Measurements from ENCODE around the gene SIGMAR1. TPM values are rescaled to one million over a fixed set of nuclear protein-coding genes. Genes with fewer than 3 reads are reported as not detected.

Gene SIGMAR1
- total RNA-seq, 1 experiment from 2014 or later: 165 TPM

DNA sequence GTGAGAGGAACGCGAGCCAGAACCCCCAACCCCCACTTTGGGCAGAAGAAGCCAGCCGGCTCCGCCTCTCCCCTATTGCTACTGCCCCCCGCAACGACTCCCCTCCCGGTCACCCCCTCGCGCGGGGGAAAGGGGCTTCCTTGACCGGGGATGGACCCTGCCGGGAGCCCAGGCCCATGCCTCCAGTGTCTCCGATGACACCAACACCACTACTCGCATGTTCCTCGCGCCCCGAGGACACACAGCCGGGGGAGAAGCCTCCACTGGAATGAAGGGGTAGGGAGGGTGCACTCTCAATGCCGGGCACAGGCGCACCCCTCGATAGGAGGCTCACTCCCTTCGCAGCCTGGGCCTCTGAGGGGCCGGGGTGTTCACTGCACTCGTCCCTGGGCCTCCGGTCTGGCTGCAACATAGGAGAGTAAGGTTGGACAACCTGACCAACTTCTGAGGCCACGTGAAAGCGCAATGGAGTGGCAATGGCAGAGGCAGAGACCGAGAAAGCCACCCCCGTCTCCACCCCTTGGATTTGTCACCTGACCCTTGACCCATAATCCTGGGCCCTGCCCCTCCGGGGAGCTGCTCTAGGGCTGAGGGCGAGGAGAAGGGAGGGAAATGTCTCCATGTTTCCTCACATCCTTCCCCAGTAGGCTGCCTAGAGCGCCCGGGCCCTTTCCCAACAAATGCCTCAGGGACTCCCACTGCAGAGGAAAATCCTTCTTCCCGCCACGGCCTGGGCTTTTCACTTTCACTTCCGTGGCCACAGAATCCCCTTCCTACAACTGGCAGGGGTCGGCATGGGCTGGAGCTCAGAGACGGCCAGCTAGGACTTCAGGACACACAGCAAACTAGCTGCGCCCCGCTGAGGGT, 47.0 kb downstream of the SIGMAR1 start:
- peaks cover 45% of the 10 kb centered on the region for H3K27me3 ChIP-seq (replicated peaks; ENCODE audit: insufficient read depth, low read depth, low read length, poor library complexity)
- H3K4me1 ChIP-seq (ENCODE audit: insufficient read depth, low read length, poor library complexity, severe bottlenecking): peaks cover 15% of the 10 kb centered on the region
- ChIA-PET POLR2A (ENCODE audit: low non-redundant PET) (no interaction called here), CTCF (interaction anchor here (1.6 to 2.4 kb wide), 4 partner anchors 13 to 187 kb away, joined by 5 to 19 read pairs (median 9); no protein-coding TSS in a partner anchor)
- intact Hi-C loops (cut with micrococcal nuclease; ENCODE audit: unreplicated experiment): loop anchor here (1.0 to 5.0 kb wide), 4 partner anchors 42 to 258 kb away; no protein-coding TSS in a partner anchor
- H3K27ac ChIP-seq (ENCODE audit: low read depth, low read length, poor library complexity, severe bottlenecking): no peak overlapping the region
- no peaks in the 10 kb centered on the region for H3K9me3 ChIP-seq (ENCODE audit: low read depth, low read length, poor library complexity, severe bottlenecking)
- H3K4me3 ChIP-seq (ENCODE audit: low read depth, low read length, poor library complexity, severe bottlenecking): peak overlapping the region; percentile 60
- DNase-seq (ENCODE audit: low spot score): peak; percentile 44
- no peaks in the 10 kb centered on the region for H3K36me3 ChIP-seq (ENCODE audit: insufficient read depth, low read length, poor library complexity, severe bottlenecking)
- no TSS peak for BruUV-seq (replicated peaks)
- TF ChIP-seq CTCF (conservative IDR thresholded peaks at IDR 0.05; ENCODE audit: low read depth, low read length) (no peak), EZH2 (IDR thresholded peaks at IDR 0.05; ENCODE audit: borderline replicate concordance, low read depth, low read length, poor library complexity, severe bottlenecking) (peak; percentile 20)

DNA sequence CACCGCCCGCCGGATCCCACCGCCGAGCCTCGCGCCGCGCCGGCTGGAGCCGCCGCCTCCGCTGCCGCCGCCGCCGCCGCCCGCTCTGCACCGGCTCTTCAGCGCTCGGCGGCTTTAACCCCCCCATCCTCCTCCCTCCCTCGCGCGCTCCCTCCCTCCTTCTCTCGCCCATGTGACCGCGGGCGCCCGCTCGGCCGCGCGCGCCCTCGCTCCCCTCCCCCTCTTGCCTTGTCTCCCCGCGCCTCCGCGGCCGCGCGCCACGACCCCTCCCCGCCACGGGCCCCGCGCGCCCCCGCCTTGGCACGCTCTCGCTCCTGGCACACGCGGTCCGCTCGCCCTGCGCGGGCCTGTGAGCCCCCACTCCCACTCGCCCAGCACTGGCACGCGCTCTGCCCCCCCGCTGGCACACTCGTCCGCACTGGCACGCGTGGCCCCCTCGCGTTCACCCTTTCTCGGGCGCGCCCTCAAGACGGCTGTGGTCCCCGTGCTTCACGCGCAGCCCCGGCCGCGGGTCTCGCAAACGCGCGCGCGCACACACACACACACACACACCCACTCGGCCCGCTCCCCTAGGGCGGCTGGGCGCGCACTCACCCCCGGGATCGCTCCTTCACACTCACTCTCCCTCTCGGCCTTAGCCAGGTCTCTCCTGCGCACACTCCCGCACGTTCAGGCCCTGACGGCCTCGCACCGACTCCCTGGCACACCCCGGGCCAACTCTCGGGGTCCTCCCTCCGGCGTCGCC, 47.8 kb downstream of the SIGMAR1 start, which contains the start of gene CNTFR:
CNTFR (minus strand) TSS at position 89 of the 745 bp plus-strand sequence. CDS start 20,743 bp downstream, outside the sequence.
- Histone ChIP-seq H3K4me3 (ENCODE audit: low read depth, low read length, poor library complexity, severe bottlenecking) (peak within 1 kb of the TSS; percentile 60), H3K9me3 (ENCODE audit: low read depth, low read length, poor library complexity, severe bottlenecking) (no peaks in the 10 kb centered on the region), H3K27me3 (replicated peaks; ENCODE audit: insufficient read depth, low read depth, low read length, poor library complexity) (peaks cover 45% of the 10 kb centered on the region), H3K27ac (ENCODE audit: low read depth, low read length, poor library complexity, severe bottlenecking) (peak within 1 kb of the TSS; percentile 49), H3K4me1 (ENCODE audit: insufficient read depth, low read length, poor library complexity, severe bottlenecking) (peaks cover 15% of the 10 kb centered on the region), H3K36me3 (ENCODE audit: insufficient read depth, low read length, poor library complexity, severe bottlenecking) (no peaks in the 10 kb centered on the region)
- POLR2A ChIA-PET (ENCODE audit: low non-redundant PET): no interaction called here
- no peak for TF ChIP-seq CTCF (conservative IDR thresholded peaks at IDR 0.05; ENCODE audit: low read depth, low read length)
- TF ChIP-seq EZH2 (IDR thresholded peaks at IDR 0.05; ENCODE audit: borderline replicate concordance, low read depth, low read length, poor library complexity, severe bottlenecking): no peak
- BruUV-seq (replicated peaks): no TSS peak
- intact Hi-C loops (cut with micrococcal nuclease; ENCODE audit: unreplicated experiment): loop anchor here (2.0 to 5.0 kb wide), 3 partner anchors 153 to 258 kb away; no protein-coding TSS in a partner anchor
- CTCF ChIA-PET: interaction anchor here (0.8 kb wide), 1 partner anchor 185 kb away, joined by 3 read pairs; no protein-coding TSS in a partner anchor
- DNase-seq (ENCODE audit: low spot score): peak; percentile 58
